Liver (tissue), 9 donors: Measurements from ENCODE around the gene ARHGAP10. TPM values are rescaled to one million over a fixed set of nuclear protein-coding genes. Genes with fewer than 3 reads are reported as not detected.

Experiments used
- DNase-seq: peaks from one replicate; pipeline ENCODE4 v3.0.0-alpha.2; 2017; ENCODE audit warnings: low spot score
- H3K27ac ChIP-seq, 2 donors: one replicate each; pipeline ENCODE4 v1.7.0; 2013; ENCODE audit warnings: inconsistent platforms in 2 of 2, low read length in 2 of 2, control low read depth in 1 of 2, low read depth in 1 of 2, mild to moderate bottlenecking in 1 of 2
- H3K27me3 ChIP-seq, 4 donors: one replicate each; pipeline versions ENCODE4 v1.6.1 to v1.7.0; 2013; ENCODE audit warnings: low read length in 3 of 4, inconsistent platforms in 1 of 4, mild to moderate bottlenecking in 1 of 4, moderate library complexity in 1 of 4; ENCODE audit not compliant: control insufficient read depth in 4 of 4, insufficient read depth in 4 of 4
- H3K36me3 ChIP-seq, 4 donors: one replicate each; pipeline versions ENCODE4 v1.6.1 to v1.7.0; 2013; ENCODE audit warnings: low read length in 3 of 4, mild to moderate bottlenecking in 3 of 4, low read depth in 1 of 4, moderate library complexity in 1 of 4; ENCODE audit not compliant: control insufficient read depth in 4 of 4, insufficient read depth in 3 of 4
- H3K4me1 ChIP-seq, 4 donors: one replicate each; pipeline versions ENCODE4 v1.6.1 to v1.7.0; 2013; ENCODE audit warnings: low read length in 3 of 4, mild to moderate bottlenecking in 3 of 4, moderate library complexity in 1 of 4; ENCODE audit not compliant: control insufficient read depth in 4 of 4, insufficient read depth in 4 of 4
- H3K4me3 ChIP-seq, 3 donors: one replicate each; pipeline versions ENCODE4 v1.6.1 to v1.7.0; 2013; ENCODE audit warnings: low read length in 3 of 3, control low read depth in 1 of 3, low read depth in 1 of 3, mild to moderate bottlenecking in 1 of 3
- H3K9ac ChIP-seq, 2 donors: one replicate each; pipeline ENCODE4 v1.7.0; 2013; ENCODE audit warnings: low read length in 2 of 2, mild to moderate bottlenecking in 2 of 2, moderate library complexity in 2 of 2, control low read depth in 1 of 2, low read depth in 1 of 2
- H3K9me3 ChIP-seq, 4 donors: one replicate each; pipeline versions ENCODE4 v1.6.1 to v1.7.0; 2013; ENCODE audit warnings: low read length in 3 of 4; ENCODE audit not compliant: control insufficient read depth in 4 of 4
- ATF3 ChIP-seq: IDR thresholded peaks from 2 replicates; pipeline ENCODE4 v1.6.1; 2016; ENCODE audit warnings: antibody characterized with exemption
- CTCF ChIP-seq: fragments of 150-350 bp; IDR thresholded peaks from 2 replicates; pipeline ENCODE4 v1.5.1; 2017; ENCODE audit warnings: improper control_type of control experiment, low read depth, low read length; ENCODE audit not compliant: missing input control
- EGR1 ChIP-seq, 2 donors: IDR thresholded peaks; 2 replicates each; pipeline ENCODE4 v1.6.1; 2016 to 2018; ENCODE audit warnings: antibody characterized with exemption in 2 of 2, low read depth in 2 of 2
- FOXA1 ChIP-seq: IDR thresholded peaks from 2 replicates; pipeline ENCODE4 v1.6.1; 2016; ENCODE audit warnings: antibody characterized with exemption
- FOXA2 ChIP-seq: IDR thresholded peaks from 2 replicates; pipeline ENCODE4 v1.6.1; 2016; ENCODE audit warnings: antibody characterized with exemption
- GABPA ChIP-seq, 2 donors: IDR thresholded peaks in 1 of 2; conservative IDR thresholded peaks in 1 of 2; 2 replicates each; pipeline ENCODE4 v1.6.1; 2016; ENCODE audit warnings: antibody characterized with exemption in 2 of 2, mild to moderate bottlenecking in 1 of 2, moderate library complexity in 1 of 2
- HNF4A ChIP-seq, 2 donors: conservative IDR thresholded peaks; 2 replicates each; pipeline ENCODE4 v1.6.1; 2016; ENCODE audit warnings: antibody characterized with exemption in 2 of 2, mild to moderate bottlenecking in 2 of 2
- HNF4G ChIP-seq: IDR thresholded peaks from 2 replicates; pipeline ENCODE4 v1.6.1; 2016; ENCODE audit warnings: antibody characterized with exemption
- JUND ChIP-seq, 2 donors: IDR thresholded peaks; 2 replicates each; pipeline ENCODE4 v1.6.1; 2016; ENCODE audit warnings: antibody characterized with exemption in 2 of 2
- MAX ChIP-seq: IDR thresholded peaks from 2 replicates; pipeline ENCODE4 v1.6.1; 2016; ENCODE audit warnings: antibody characterized with exemption
- NR2F2 ChIP-seq: IDR thresholded peaks from 2 replicates; pipeline ENCODE4 v1.6.1; 2016; ENCODE audit warnings: antibody characterized with exemption
- RAD21 ChIP-seq, 2 donors: IDR thresholded peaks; 2 replicates each; pipeline ENCODE4 v1.6.1; 2016; ENCODE audit warnings: antibody characterized with exemption in 2 of 2, mild to moderate bottlenecking in 2 of 2
- REST ChIP-seq: IDR thresholded peaks from 2 replicates; pipeline ENCODE4 v1.6.1; 2016; ENCODE audit warnings: antibody characterized with exemption, mild to moderate bottlenecking
- RXRA ChIP-seq, 2 donors: IDR thresholded peaks; 2 replicates each; pipeline ENCODE4 v1.6.1; 2017 to 2018; ENCODE audit warnings: antibody characterized with exemption in 2 of 2, mild to moderate bottlenecking in 1 of 2
- SP1 ChIP-seq: IDR thresholded peaks from 2 replicates; pipeline ENCODE4 v1.6.1; 2018; ENCODE audit warnings: antibody characterized with exemption, mild to moderate bottlenecking
- TAF1 ChIP-seq: conservative IDR thresholded peaks from 2 replicates; pipeline ENCODE4 v1.6.1; 2016; ENCODE audit warnings: antibody characterized with exemption, mild to moderate bottlenecking
- YY1 ChIP-seq: IDR thresholded peaks from 2 replicates; pipeline ENCODE4 v1.6.1; 2016; ENCODE audit warnings: antibody characterized with exemption, mild to moderate bottlenecking
- ZBTB33 ChIP-seq: IDR thresholded peaks from 2 replicates; pipeline ENCODE4 v1.6.1; 2016; ENCODE audit warnings: antibody characterized with exemption
- polyA plus RNA-seq, 2 donors: library from polyadenylated mRNA; stranded (reverse) in 1 of 2; unstranded in 1 of 2; fragments of 200-250 nt in 1 of 2; fragments of >200 nt in 1 of 2; fragmentation: Nextera tagmentation in 1 of 2; extraction: Ambion mirVana in 1 of 2; gene quantifications; one replicate each; pipeline versions ENCODE4 v1.2.1 to v1.2.3, GENCODE V29; 2013 to 2015
- total RNA-seq, 2 donors: library from RNA; depleted of rRNA; stranded (reverse); fragments of >200 nt; gene quantifications; one replicate each; pipeline ENCODE4 v1.2.3, GENCODE V29; 2014
- donor health status: healthy.
- donor health status: healthy.
- donor health status: healthy.
- donor health status: healthy.
- donor health status: healthy.

The ARHGAP10 gene
- total and polyA plus RNA-seq, 4 donors = 1.5 to 13.0 (median 4.3) TPM

- TF ChIP-seq REST = no peak
Observed at GRCh38 chr4:147874109-147874508, 142.2 kb downstream of the ARHGAP10 start (continued).

GRCh38 chr4:147877308-147877771, 145.5 kb downstream of the ARHGAP10 start:
- Histone ChIP-seq H3K4me3 (no peak overlapping the region), H3K27ac (no peak overlapping the region), H3K27me3 (no peaks in the 10 kb centered on the region), H3K36me3 (no peaks in the 10 kb centered on the region), H3K9ac (no peak overlapping the region), H3K4me1 (no peaks in the 10 kb centered on the region), H3K9me3 (no peaks in the 10 kb centered on the region)
- no peak for DNase-seq
- TF ChIP-seq NR2F2 (no peak), SP1 (no peak), MAX (no peak), GABPA (IDR thresholded peaks at IDR 0.05 in 1 of 2, conservative IDR thresholded peaks at IDR 0.05 in 1 of 2) (no peak), YY1 (no peak), RAD21 (IDR thresholded peaks at IDR 0.05) (no peak), FOXA1 (no peak), HNF4A (conservative IDR thresholded peaks at IDR 0.05) (no peak), HNF4G (no peak), REST (no peak), EGR1 (IDR thresholded peaks at IDR 0.05; ENCODE audit: low read depth in 2 of 2) (no peak), ZBTB33 (no peak), ATF3 (no peak), JUND (IDR thresholded peaks at IDR 0.05) (no peak), TAF1 (no peak), FOXA2 (no peak), RXRA (IDR thresholded peaks at IDR 0.05) (no peak), CTCF (no peak)
